ENCODE measurements around the gene GNA12. TPM values are rescaled to one million over a fixed set of nuclear protein-coding genes. Genes with fewer than 3 reads are reported as not detected.

GNA12 gene
- total RNA-seq, 1 experiment from 2014 or later: 36.2 TPM

DNA sequence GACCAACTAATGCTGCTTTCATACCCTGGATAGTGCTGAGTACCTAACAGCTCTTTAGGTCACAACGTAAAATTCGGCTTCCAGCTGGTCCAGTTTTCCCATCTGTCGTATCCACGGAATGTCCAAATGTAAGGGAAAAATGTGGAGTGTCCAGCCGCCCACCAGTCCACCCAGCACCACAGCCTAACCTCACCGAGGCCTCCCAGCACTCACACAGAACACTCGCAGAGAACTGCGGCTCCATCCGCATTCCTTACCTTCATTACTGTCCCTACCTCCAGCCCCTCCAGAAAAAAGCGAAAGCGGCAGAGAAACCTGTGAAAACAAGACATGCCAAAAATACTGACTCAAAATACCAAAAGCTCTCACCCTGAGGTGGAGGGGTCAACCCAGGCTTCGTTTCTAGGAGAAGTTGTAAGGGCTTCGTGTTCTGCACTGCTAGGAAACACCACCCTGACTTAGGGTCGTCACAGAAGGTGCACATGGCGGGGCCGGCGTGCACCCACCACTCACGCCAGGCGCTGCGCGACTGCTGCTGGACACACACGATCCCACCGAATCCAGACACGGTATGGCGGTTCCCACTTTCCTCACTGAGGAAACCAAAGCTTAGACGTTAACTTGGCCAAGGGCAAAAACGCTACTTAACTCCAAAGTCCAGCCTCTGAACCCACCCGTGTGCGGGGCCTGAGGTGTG, 82.2 kb downstream of the GNA12 start:
- intact Hi-C loops (cut with micrococcal nuclease): no loop called here
- no peaks in the 10 kb centered on the region for H3K9me3 Mint-ChIP-seq (ENCODE audit: unreplicated experiment)
- no TSS peak for BruUV-seq (replicated peaks)
- peak overlapping the region; percentile 74 for H3K27ac Mint-ChIP-seq (ENCODE audit: low read depth, unreplicated experiment)
- H3K4me3 Mint-ChIP-seq (ENCODE audit: unreplicated experiment): peak overlapping the region; percentile 51
- TF ChIP-seq, protein P1, sequence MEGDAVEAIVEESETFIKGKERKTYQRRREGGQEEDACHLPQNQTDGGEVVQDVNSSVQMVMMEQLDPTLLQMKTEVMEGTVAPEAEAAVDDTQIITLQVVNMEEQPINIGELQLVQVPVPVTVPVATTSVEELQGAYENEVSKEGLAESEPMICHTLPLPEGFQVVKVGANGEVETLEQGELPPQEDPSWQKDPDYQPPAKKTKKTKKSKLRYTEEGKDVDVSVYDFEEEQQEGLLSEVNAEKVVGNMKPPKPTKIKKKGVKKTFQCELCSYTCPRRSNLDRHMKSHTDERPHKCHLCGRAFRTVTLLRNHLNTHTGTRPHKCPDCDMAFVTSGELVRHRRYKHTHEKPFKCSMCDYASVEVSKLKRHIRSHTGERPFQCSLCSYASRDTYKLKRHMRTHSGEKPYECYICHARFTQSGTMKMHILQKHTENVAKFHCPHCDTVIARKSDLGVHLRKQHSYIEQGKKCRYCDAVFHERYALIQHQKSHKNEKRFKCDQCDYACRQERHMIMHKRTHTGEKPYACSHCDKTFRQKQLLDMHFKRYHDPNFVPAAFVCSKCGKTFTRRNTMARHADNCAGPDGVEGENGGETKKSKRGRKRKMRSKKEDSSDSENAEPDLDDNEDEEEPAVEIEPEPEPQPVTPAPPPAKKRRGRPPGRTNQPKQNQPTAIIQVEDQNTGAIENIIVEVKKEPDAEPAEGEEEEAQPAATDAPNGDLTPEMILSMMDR (IDR thresholded peaks at IDR 0.05; ENCODE audit: unreplicated experiment): no peak
- peaks cover 9% of the 10 kb centered on the region for H3K36me3 Mint-ChIP-seq (ENCODE audit: insufficient read depth, unreplicated experiment)
- no peak for DNase-seq (ENCODE audit: unreplicated experiment)
- CTCF ChIA-PET: interaction anchor here (0.6 to 1.2 kb wide), 4 partner anchors 13 to 117 kb away, joined by 3 to 4 read pairs (median 4); no protein-coding TSS in a partner anchor
- POLR2A ChIA-PET: interaction anchor here (1.3 to 5.1 kb wide), 3 partner anchors 42 to 60 kb away, joined by 4 to 74 read pairs (median 6); no protein-coding TSS in a partner anchor
- H3K4me1 Mint-ChIP-seq (ENCODE audit: insufficient read depth, unreplicated experiment): peaks cover 36% of the 10 kb centered on the region
- no peaks in the 10 kb centered on the region for H3K27me3 Mint-ChIP-seq (ENCODE audit: insufficient read depth, unreplicated experiment)

- no peak for DNase-seq (ENCODE audit: unreplicated experiment)
- peaks cover 43% of the 10 kb centered on the region for H3K4me1 Mint-ChIP-seq (ENCODE audit: insufficient read depth, unreplicated experiment)
- peak overlapping the region; percentile 63 for H3K27ac Mint-ChIP-seq (ENCODE audit: low read depth, unreplicated experiment)
- no peaks in the 10 kb centered on the region for H3K9me3 Mint-ChIP-seq (ENCODE audit: unreplicated experiment)
- CTCF ChIA-PET: interaction anchor here (0.7 to 1.2 kb wide), 5 partner anchors 14 to 301 kb away, joined by 3 to 4 read pairs (median 3); no protein-coding TSS in a partner anchor
- BruUV-seq (replicated peaks): no TSS peak
- POLR2A ChIA-PET: interaction anchor here (0.7 to 5.1 kb wide), 3 partner anchors 28 to 60 kb away, joined by 3 to 74 read pairs (median 4); no protein-coding TSS in a partner anchor
- TF ChIP-seq, protein P1 (IDR thresholded peaks at IDR 0.05; ENCODE audit: unreplicated experiment): no peak
- no peak overlapping the region for H3K4me3 Mint-ChIP-seq (ENCODE audit: unreplicated experiment)
- intact Hi-C loops (cut with micrococcal nuclease): no loop called here
- H3K36me3 Mint-ChIP-seq (ENCODE audit: insufficient read depth, unreplicated experiment): peaks cover 9% of the 10 kb centered on the region
- no peaks in the 10 kb centered on the region for H3K27me3 Mint-ChIP-seq (ENCODE audit: insufficient read depth, unreplicated experiment)
Measured at GRCh38 chr7:2761131-2761624, 82.9 kb downstream of the GNA12 start.

- peaks cover 9% of the 10 kb centered on the region for H3K36me3 Mint-ChIP-seq (ENCODE audit: insufficient read depth, unreplicated experiment)
- H3K27ac Mint-ChIP-seq (ENCODE audit: low read depth, unreplicated experiment): peak overlapping the region; percentile 63
- no peaks in the 10 kb centered on the region for H3K27me3 Mint-ChIP-seq (ENCODE audit: insufficient read depth, unreplicated experiment)
- intact Hi-C loops (cut with micrococcal nuclease): no loop called here
- TF ChIP-seq, protein P1 (IDR thresholded peaks at IDR 0.05; ENCODE audit: unreplicated experiment): peak; percentile 29
- CTCF ChIA-PET: interaction anchor here (0.6 to 1.2 kb wide), 7 partner anchors 15 to 1625 kb away, joined by 3 read pairs; no protein-coding TSS in a partner anchor
- no peaks in the 10 kb centered on the region for H3K9me3 Mint-ChIP-seq (ENCODE audit: unreplicated experiment)
- BruUV-seq (replicated peaks): no TSS peak
- H3K4me1 Mint-ChIP-seq (ENCODE audit: insufficient read depth, unreplicated experiment): peaks cover 44% of the 10 kb centered on the region
- POLR2A ChIA-PET: interaction anchor here (0.7 to 5.1 kb wide), 3 partner anchors 27 to 61 kb away, joined by 3 to 74 read pairs (median 4); no protein-coding TSS in a partner anchor
- peak; percentile 26 for DNase-seq (ENCODE audit: unreplicated experiment)
- no peak overlapping the region for H3K4me3 Mint-ChIP-seq (ENCODE audit: unreplicated experiment)
Measured at GRCh38 chr7:2760098-2760889, 83.8 kb downstream of the GNA12 start.

DNA sequence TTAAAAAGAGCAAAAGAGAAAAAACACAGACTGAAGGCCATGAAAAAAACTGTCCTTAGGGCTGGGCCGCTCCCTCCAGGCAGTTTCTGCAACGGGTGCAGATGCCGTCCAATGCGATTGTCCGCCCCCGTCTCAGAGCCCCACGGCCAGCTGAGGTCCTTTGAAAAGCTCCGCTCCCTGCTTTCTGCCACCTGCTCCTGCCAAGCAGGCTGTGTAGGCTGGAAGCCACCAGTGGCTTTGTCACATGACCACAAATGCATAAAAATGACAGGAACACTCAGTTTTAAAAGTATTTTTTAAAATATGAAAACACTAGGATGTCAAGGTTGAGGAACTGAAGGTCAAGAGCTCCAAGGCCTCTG, 84.4 kb downstream of the GNA12 start:
- ChIA-PET CTCF (interaction anchor here (0.7 kb wide), 1 partner anchor 61 kb away, joined by 3 read pairs; no protein-coding TSS in a partner anchor), POLR2A (interaction anchor here (5.1 kb wide), 1 partner anchor 61 kb away, joined by 74 read pairs; no protein-coding TSS in a partner anchor)
- no peak for DNase-seq (ENCODE audit: unreplicated experiment)
- H3K27ac Mint-ChIP-seq (ENCODE audit: low read depth, unreplicated experiment): peak overlapping the region; percentile 63
- H3K36me3 Mint-ChIP-seq (ENCODE audit: insufficient read depth, unreplicated experiment): peaks cover 9% of the 10 kb centered on the region
- intact Hi-C loops (cut with micrococcal nuclease): loop anchor here (5.0 kb wide), 3 partner anchors 63 to 103 kb away; partner anchors contain the start of gene GNA12
- H3K4me3 Mint-ChIP-seq (ENCODE audit: unreplicated experiment): no peak overlapping the region
- peaks cover 44% of the 10 kb centered on the region for H3K4me1 Mint-ChIP-seq (ENCODE audit: insufficient read depth, unreplicated experiment)
- BruUV-seq (replicated peaks): no TSS peak
- TF ChIP-seq, protein P1 (IDR thresholded peaks at IDR 0.05; ENCODE audit: unreplicated experiment): no peak
- H3K27me3 Mint-ChIP-seq (ENCODE audit: insufficient read depth, unreplicated experiment): no peaks in the 10 kb centered on the region
- no peaks in the 10 kb centered on the region for H3K9me3 Mint-ChIP-seq (ENCODE audit: unreplicated experiment)

Measured in MCF 10A (cell line).